Astrocyte of the hippocampus (primary cell): ENCODE data around the gene SMIM14.
"Not testable (repeated sequence)": the region's sequence is repeated elsewhere in the genome, so short reads cannot be mapped to it uniquely, and the experiment has no call there.

Source experiments
- DNase-seq: peaks from one replicate; pipeline ENCODE4 v3.0.0; 2011; ENCODE audit warnings: low read depth, low spot score

The SMIM14 gene

DNA sequence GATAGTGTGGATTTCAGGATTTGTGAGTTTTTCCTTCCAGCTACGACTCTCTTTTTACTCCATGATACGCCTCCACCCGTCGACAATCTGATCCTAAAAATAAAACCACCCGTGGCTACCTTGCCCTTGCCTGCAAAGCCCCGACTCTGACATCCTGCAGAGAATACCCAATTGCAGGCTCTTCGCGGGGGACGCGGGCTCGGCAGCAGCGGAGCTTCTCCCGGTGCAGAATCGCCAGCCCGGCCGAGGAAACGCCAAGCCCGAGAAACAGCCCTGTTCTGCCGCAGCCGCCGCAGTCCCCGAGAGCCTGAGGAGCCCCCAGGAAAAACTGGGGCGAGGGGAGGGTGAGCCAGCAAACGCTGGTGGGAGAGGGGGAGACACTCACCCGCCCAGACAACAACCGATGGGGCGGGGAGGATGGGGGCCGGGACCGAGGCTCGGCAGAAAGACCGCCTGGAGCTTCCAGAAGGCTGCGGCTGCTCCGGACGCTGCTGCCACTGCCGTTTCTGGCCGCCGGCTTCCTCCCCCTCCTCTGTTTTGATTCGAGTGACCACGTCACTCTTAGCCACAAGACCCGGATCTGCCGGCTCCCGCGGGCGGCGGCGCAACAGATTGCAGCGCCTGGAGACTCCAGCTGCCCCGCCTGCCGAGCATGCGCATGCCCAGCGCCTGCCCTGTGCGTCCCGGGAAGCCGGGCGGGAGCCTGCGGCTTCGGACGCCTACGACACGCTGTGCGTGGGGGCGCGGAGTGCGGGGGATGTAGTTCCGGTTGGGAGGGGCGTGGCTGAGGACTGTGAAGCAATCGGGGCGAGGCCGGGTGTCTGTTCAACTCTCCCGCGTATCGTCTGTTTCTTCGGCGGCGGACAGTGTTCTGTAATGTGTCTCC is at the start of gene SMIM14:
Gene SMIM14, minus strand, starts transcription at position 512 of the 886 bp plus-strand sequence. CDS start 33,720 bp downstream, outside the sequence.
- DNase-seq, result peak; percentile 100

DNA sequence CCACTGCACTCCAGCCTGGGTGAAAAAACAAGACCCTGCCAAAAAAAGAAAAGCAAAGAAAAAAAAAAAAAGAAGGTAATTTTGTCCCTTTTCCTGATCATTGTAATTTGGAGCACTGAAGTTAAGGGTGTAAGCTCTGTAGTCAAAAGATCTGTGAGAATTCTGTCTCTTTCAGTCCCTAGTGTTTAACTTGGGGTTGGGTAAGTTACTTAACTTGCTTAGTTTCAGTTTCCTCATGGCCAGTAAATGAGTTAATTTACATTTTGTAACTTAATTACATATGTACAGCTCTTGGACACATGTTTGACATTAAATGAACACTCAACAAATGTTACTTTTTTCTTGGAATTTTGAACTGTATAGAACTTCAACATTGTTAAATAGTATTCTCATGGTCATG is 48.3 kb upstream of the SMIM14 start:
- no peak for DNase-seq

DNA sequence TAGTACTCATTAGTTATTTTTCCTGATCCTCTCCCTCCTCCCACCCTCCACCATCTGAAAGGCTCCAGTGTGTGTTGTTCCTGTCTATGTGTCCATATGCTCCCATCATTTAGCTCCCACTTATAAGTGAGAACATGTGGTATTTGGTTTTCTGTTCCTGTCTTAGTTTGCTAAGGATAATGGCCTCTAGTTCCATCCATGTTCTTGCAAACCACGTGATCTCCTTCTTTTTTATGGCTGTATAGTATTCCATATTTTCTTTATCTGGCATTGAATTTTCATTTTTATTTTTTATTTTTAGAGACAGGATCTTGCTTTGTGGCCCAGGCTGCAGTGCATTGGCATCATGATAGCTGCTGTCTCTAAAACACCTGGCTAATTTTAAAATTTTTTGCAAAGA is 47.3 kb upstream of the SMIM14 start:
- no peak for DNase-seq

DNA sequence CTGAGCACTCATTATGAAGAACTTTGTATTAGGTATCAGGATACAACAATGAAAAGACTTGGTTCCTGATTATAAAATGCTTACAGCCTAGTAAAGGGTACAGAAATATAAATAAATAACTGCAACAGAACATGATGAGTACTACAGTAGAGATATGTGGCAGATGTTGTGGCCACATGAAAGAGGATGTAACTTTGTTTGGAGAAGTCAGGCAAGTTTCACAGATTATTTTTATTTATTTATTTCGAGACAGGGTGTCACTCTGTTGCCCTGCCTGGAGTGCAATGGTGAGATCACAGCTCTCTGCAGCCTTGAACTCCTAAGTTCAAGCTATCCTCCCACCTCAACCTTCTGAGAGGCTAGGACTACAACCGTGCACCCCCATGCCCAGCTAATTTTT is 43.5 kb upstream of the SMIM14 start:
- DNase-seq, result no peak

DNA sequence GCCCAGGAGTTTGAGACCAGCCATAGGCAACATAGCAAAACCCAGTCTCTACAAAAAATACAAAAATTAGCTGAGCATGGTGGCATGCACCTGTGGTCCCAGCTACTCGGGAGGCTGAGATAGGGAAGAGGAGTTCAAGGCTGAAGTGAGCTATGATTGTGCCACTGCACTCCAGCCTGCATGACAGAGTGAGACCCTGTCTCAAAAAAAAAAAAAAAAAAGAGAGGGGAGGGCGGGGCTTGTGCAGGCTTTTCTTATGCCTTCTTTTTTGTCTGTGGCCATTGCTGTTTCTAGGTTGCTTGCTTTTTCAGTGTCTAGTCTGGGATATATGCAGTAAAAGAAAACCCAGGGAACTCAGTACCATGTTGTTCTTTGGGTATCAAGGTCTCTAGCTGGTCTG is 42.3 kb upstream of the SMIM14 start:
- DNase-seq, result not testable (repeated sequence)

DNA sequence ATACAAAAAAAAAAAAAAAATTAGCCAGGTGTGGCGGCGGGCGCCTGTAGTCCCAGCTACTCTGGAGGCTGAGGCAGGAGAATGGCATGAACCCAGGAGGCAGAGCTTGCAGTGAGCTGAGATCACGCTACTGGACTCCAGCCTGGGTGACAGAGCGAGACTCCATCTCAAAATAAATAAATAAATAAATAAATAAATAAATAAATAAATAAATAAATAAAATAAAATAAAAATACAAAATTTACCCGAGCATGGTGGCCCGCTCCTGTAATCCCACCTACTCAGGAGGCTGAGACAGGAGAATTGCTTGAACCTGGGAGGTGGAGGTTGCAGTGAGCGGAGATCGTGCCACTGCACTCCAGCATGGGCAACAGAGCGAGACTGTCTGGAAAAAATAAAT is 37.0 kb upstream of the SMIM14 start:
- DNase-seq, result not testable (repeated sequence)

DNA sequence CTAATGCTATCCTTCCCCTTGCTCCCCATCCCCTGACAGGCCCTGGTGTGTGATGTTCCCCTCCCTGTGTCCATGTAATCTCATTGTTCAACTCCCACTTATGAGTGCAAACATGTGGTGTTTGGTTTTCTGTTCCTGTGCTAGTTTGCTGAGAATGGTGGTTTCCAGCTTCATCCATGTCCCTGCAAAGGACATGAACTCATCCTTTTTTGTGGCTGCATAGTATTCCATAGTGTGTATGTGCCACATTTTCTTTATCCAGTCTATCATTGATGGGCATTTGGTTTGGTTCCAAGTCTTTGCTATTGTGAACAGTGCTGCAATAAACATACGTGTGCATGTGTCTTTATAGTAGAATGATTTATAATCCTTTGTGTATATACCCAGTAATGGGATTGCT is 31.6 kb upstream of the SMIM14 start:
- not testable (repeated sequence) for DNase-seq

DNA sequence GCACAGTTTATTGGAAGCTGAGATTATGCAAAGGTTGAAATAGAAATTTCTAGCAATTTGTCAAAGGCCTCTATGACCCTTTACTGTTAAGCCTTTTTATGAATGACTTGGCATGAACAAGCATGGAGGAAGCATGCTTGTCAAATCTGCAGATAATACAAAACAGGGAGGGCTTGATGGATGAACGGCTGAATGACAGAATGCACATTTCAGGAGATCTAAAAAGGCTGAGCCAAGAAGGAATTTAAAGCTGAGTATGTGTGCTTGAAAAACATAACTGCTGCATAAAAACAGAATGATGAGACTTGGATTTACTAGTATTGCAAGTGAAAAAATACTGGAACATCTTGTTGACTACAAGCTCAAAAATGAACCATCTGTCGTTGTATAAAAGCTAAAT is 30.2 kb upstream of the SMIM14 start:
- DNase-seq, result no peak

DNA sequence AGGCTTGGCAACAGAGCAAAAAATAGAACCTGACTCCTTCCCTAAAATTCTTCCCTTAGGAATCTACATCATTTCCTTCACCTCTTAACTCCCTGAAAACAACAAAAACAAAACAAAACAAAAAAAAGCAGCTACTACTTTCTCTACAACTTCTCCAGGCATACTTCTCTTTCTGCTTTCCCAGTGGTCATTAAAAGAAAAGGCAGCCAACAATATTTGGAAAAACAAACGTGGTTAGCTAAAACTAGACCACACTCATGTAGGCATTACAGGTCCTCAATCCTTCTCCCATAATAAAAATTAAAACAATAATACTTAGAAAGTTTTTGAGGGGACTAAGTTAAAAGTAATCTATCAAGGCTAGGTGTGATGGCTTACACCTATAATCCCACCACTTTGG is 29.0 kb upstream of the SMIM14 start:
- DNase-seq, result no peak

DNA sequence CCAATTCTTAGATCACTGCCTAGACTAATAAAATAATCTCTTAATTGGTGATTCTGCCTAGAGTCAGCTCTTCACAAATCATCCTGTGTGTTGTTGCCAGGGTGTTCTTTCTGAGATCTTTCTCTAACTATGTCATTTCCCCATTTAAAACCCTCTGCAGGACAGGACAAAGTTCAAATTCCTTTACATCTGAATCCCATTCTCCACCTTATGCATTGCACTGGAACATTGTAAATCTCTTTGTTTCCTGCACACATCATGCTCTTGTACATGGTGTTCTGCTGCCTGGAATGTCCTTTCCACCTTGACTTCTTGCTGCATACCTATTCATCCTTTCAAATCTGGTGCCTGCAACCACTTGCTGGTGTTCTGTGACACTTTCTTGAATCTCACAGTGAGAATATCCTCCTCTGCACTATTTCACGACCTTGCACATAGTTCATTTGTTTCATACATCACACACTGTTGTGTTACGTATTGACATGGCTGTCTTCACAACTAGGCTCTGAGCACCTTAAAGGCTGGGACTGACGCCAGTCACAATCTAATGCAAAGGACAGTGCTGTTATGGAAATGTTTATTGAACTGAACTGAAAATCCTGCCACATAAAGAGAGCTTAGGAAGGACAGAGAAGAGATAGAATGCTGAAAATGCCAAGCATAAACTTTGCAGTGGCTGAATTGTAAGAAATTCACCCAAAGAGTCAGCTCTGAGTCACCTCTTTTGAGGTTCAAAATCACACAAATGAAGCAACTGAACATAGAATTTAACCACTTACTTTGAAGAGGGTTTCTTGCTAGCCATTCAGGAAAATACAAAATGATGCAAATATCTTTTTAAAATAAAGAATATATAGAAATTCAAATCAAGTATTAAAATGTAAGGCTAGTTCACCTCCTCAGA is 26.4 kb upstream of the SMIM14 start:
- peak; percentile 54 for DNase-seq

DNA sequence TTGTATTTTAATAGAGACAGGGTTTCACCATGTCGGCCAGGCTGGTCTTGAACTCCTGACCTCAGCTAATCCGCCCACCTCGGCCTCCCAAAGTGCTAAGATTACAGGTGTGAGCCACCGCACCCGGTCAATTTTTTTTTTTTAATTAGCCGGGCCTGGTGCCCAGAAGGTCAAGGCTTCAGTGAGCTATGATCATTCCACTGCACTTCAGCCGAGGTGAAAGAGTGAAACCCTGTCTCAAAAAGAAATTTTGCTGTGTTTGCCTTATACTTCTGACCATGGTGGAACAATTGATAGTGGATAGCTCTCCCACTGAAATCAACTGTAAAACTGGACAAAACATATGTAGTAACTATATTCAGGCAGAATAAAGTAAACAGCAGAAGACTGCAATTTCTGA is 24.0 kb upstream of the SMIM14 start:
- DNase-seq, result no peak

DNA sequence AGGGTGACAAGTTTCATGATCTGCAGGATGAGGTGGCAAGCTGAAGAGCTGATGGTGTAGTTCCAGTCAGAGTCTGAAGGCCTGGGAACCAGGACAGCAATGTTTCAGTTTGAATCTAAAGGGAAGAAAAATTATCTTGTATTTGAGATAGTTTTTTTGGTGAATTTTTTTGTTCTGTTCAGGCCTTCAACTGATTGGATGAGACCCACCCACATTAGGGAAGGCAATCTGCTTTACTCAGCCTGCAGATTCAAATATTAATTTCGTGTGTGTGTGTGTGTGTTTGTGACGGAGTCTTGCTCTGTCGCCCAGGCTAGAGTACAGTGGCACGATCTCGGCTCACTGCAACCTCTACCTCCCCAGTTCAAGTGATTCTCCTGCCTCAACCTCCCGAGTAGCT is 22.1 kb upstream of the SMIM14 start:
- no peak for DNase-seq

DNA sequence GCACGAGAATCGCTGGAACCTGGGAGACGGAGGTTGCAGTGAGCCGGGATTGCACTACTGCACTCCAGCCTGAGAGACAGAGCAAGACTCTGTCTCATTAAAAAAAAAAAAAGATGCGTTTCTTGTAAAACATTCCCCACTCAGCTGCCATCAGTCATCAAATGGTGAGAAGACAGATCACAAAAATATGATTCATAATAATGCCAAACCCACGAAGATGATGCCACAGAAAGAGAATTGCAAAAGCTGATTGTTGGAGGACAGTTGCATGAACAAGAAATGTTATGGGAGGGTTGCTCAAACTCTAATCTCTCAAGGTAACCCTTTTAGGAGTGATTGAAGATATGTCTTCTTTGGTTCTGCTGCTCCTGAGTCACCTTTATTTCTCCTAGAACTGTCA is 21.4 kb upstream of the SMIM14 start:
- no peak for DNase-seq

DNA sequence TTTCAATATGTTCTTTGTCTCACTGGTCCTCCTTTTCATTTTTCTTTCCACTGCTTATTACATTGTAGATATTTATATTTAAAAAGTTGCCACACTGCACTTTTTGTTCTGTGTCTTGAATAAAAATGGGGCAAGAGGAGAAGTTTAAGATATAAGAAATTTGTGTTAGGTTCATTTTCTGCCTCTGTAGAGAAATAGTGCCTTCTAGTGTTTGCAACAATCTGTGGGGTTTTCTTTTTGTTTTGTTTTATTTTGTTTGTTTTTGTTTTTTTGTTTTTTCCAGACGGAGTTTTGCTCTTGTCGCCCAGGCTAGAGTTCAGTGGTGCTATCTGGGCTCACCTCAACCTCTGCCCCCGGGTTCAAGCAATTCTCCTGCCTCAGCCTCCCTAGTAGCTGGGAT is 20.1 kb upstream of the SMIM14 start:
- DNase-seq, result no peak

DNA sequence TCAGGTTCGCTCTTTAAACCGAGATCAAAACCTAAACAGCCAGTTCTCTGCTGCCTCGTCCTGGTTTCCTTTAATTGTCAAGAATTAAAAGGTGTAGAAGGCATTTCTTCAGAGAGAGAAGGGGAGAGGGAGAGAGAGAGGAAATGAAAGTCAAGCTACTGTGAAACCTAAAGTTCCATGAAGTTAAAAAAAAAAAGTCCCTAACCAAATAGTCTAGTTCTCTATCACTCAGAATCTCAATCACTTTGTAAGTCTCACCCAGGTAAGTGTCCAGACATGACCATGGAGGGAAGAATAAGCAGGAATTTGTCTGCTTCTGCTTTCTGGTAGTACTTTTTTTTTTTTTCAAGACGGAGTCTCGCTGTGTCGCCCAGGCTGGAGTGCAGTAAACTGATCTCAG is 18.8 kb upstream of the SMIM14 start:
- DNase-seq, result no peak

DNA sequence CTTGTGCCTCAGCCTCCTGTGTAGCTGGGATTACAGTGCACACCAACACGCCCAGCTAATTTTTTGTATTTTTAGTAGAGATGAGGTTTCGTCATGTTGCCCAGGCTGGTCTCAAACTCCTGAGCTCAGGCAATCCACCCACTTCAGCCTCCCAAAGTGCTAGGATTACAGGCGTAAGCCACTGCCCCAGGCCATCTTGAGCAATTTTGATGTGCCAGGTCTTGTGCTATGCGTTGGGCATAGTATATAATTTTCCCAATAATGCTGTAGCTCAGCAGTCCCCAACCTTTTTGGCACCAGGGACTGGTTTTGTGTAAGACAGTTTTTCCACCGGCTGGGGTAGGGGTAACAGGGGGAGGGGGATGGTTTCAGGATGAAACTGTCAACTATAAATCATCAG is 18.0 kb upstream of the SMIM14 start:
- DNase-seq, result not testable (repeated sequence)

DNA sequence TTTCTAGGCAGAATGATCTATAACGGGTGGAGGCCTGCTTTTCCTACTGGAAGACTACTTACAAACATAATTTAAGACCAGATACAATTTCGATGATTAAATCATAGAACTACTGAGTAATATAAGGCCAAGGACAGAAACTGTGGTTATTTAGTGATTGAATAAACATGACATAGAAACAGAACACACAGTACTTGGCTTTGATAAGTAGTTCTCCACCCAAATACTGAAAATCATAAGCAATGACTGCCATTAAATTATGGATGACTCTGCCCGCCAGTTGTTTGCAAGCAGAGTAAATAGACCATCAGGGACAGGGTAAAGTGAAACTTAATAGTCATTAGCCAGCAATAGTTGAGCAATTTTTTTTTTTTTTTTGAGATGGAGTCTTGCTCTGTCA is 17.2 kb upstream of the SMIM14 start:
- no peak for DNase-seq

DNA sequence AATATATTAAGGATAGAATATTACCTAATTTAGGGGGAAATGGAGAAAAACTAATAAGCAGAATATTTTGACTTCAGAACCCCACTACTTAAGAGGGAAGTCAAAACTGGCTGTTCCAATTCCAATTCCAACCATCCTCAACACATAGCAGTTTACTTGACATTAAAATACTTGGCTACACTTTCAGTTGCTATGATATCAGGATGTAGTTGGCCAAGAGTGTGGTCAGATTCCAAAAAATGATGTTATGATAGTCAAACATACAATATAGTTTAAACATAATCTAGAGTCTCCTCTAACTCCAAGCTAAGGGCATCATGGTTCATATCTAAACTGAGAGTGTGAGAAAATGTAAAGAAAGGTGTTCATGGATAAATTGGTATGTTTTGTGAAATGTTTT is 16.5 kb upstream of the SMIM14 start:
- DNase-seq, result no peak

DNA sequence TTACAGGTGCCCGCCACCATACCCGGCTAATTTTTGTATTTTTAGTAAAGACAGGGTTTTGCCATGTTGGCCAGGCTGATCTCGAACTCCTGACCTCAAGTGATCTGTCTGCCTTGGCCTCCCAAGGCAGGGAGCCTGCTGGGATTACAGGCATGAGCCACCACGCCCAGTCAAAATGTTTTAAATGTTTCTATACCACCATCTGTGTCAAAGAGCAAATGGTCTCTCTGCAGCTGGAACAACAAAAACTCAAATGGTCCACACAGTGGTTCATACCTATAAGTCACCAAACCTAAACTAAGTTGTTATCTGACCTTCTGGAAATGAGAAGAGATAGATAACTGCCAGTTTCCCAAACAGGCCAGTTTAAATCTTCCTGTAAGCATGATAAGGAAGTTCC is 12.9 kb upstream of the SMIM14 start:
- DNase-seq, result not testable (repeated sequence)

DNA sequence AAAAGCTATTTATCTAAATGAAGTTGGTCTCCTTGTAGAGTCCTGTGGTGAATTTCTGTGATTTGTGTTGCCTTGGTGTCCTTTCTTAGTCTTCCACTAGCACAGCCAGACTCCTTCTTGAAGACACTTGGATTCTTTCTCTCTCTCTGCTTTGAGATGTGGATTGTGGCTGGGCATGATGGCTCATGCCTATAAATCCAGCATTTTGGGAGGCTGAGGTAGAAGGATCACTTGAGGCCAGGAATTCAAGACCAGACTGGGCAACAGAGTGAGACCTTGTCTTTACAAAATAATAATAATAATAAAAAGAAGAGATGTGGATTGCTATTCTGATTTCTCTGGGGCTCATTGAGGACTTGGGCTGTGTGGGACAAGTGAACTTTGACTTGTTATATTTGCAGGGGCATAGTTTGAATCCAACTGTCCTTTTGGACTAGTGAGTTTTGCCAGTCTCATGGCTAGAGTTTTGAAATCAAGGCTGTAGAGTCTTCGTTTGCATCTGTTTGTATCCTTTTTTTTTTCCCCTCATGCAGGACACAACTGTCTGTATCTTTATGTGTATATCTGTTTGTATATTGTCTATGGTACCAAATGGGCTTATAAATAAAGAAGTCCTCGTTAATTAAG is 11.1 kb upstream of the SMIM14 start:
- DNase-seq, result no peak

DNA sequence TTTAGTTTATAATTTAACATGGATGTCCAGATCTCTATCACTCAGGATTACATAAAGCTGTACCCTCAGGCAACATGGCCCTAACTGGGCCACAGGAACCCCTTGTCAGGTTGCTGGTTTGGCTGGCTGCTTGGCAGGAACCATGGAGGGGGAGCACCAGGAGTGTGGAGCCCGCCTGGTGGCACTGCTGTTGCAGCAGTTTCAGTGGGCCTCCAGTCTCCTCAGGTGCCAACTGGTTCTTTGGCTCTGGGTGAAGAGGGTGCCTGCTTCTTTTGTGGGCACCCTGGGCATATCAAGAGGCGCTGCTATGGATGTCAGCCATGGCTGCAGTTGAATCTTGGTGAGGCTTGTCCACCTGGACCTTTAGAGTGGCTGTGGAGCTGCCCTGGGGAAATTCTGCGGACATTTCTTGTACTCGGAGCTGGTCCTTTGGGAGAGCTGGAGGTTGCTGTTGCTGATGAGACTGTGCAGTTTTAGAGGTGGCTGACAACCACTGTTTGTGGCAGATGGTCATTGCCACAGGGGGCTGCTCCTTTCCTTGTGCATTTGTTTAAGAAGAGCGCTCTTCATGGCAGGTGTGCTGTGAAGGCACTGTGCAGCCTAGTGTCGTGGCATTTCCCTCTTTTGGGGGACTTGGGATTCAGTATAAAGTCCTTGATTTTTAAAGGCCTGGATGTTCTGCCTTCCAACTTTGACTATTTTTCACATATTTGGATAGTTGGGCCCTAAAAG is 10.3 kb upstream of the SMIM14 start:
- DNase-seq, result no peak

DNA sequence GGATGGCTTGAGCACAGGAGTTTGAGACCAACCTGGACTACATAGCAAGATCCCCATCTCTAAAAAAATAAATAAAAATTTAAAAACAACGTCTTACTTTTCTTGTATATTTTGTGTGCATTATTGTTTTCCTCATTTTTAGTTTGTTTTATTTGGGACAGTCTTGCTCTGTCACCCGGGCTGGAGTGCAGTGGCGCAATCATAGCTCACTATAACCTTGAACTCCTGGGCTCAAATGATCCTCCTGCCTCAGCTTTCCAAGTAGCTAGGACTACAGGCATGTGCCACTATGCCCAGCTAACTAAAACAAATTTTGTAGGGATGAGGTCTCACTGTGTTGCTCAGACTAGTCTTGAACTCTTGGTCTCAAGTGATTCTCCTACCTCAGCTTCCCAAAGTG is 9.5 kb upstream of the SMIM14 start:
- no peak for DNase-seq
